NCI-H1417 (cell line): ENCODE data around the gene B4GALNT4.
"Not testable (repeated sequence)": the region's sequence is repeated elsewhere in the genome, so short reads cannot be mapped to it uniquely, and the experiment has no call there.

Source experiments
- DNase-seq, 3 experiments: peaks; one replicate each; lab custom pipeline; 2025; lab: John Stamatoyannopoulos, UW

Gene B4GALNT4

GRCh38 chr11:393219-394033 is 24.1 kb downstream of the B4GALNT4 start:
- DNase-seq, result no peak

GRCh38 chr11:394034-394857 is 24.9 kb downstream of the B4GALNT4 start, which contains the start of gene PKP3:
Gene PKP3, plus strand, starts transcription at chr11:394209. Its CDS starts 84 bp downstream, at chr11:394293.
- peak; percentile 42 to 78 (median 47) for DNase-seq

GRCh38 chr11:394858-395655 is 25.8 kb downstream of the B4GALNT4 start:
- DNase-seq, result no peak

- DNase-seq, result no peak
Measured at GRCh38 chr11:395866-396265, 26.6 kb downstream of the B4GALNT4 start.

GRCh38 chr11:396511-396947 is 27.2 kb downstream of the B4GALNT4 start:
- DNase-seq, result no peak

- no peak for DNase-seq
Measured at GRCh38 chr11:396948-397548, 27.7 kb downstream of the B4GALNT4 start.

DNA sequence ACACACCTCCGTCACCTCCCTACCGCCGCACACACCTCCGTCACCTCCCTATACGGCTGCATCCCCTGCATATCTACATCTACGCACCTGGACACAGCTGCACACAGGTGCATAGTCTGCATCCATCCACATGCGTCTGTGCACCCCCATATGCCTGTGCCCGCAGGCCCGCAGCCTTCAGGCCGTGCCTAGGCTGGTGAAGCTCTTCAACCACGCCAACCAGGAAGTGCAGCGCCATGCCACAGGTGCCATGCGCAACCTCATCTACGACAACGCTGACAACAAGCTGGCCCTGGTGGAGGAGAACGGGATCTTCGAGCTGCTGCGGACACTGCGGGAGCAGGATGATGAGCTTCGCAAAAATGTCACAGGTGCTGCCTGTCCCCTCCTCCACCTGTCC is 29.5 kb downstream of the B4GALNT4 start:
- DNase-seq, result no peak

- no peak for DNase-seq
Measured at GRCh38 chr11:399731-400211, 30.5 kb downstream of the B4GALNT4 start.

DNA sequence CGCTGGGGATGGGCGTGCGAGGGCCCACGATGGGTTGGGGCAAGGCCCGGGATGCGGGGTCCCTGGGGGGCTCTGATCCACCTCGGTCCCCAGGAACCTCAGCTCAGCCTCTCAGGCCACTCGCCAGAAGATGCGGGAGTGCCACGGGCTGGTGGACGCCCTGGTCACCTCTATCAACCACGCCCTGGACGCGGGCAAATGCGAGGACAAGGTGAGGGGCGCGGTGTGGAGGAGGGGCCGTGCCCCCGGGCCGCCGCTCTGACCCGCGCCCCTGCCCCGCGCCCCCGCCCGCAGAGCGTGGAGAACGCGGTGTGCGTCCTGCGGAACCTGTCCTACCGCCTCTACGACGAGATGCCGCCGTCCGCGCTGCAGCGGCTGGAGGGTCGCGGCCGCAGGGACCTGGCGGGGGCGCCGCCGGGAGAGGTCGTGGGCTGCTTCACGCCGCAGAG is 31.0 kb downstream of the B4GALNT4 start:
- DNase-seq, result no peak

DNA sequence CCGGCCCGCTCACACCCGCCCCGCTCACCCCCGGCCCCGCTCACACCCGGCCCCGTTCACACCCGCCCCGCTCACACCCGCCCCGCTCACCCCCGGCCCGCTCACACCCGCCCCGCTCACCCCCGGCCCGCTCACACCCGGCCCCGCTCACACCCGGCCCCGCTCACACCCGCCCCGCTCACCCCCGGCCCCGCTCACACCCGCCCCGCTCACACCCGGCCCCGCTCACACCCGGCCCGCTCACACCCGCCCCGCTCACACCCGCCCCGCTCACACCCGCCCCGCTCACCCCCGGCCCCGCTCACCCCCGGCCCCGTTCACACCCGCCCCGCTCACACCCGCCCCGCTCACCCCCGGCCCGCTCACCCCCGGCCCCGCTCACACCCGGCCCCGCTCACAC is 31.9 kb downstream of the B4GALNT4 start:
- DNase-seq, result not testable (repeated sequence)

DNA sequence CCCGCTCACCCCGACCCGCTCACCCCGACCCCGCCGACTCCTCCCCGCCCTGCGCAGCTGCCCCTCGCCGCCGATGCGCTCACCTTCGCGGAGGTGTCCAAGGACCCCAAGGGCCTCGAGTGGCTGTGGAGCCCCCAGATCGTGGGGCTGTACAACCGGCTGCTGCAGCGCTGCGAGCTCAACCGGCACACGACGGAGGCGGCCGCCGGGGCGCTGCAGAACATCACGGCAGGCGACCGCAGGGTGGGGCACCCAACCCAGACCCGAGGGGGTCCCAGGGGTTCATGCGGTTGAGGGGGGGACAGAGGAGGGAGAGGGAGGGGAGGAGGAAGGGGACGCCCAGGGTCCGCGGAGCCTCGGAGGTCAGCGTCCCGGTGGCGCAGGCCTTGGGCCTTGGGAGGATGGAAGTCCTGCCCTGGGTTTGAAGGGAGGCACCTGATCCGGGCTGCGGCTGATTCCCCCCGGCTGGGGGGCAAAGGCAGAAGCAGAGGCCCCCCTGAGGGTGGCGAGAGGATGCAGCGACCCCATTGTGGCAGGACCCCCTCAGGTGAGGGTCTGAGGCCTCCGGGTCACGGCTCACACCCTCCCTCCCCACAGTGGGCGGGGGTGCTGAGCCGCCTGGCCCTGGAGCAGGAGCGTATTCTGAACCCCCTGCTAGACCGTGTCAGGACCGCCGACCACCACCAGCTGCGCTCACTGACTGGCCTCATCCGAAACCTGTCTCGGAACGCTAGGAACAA is 33.9 kb downstream of the B4GALNT4 start:
- DNase-seq, result no peak

DNA sequence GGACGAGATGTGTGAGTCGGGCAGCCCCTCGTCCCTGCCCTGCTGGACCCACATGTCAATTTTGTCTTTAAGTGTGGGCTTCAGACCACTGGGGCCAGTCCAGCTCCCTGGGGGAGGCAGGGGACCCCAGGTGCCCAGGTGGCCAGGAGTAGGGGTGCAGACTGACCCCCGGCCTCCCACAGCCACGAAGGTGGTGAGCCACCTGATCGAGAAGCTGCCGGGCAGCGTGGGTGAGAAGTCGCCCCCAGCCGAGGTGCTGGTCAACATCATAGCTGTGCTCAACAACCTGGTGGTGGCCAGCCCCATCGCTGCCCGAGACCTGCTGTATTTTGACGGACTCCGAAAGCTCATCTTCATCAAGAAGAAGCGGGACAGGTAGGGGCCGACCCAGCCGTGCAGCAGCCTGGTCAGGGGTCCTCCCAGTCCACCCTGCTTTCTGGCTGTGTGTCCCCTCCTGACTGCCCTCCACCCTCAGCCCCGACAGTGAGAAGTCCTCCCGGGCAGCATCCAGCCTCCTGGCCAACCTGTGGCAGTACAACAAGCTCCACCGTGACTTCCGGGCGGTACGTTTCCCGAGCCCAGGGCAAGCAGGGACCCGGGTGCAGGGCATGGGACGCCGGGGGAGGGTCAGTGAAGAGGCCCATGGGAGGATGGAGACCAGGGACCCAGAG is 34.6 kb downstream of the B4GALNT4 start:
- no peak for DNase-seq

- DNase-seq, result no peak
Measured at GRCh38 chr11:404551-405264, 35.4 kb downstream of the B4GALNT4 start.

DNA sequence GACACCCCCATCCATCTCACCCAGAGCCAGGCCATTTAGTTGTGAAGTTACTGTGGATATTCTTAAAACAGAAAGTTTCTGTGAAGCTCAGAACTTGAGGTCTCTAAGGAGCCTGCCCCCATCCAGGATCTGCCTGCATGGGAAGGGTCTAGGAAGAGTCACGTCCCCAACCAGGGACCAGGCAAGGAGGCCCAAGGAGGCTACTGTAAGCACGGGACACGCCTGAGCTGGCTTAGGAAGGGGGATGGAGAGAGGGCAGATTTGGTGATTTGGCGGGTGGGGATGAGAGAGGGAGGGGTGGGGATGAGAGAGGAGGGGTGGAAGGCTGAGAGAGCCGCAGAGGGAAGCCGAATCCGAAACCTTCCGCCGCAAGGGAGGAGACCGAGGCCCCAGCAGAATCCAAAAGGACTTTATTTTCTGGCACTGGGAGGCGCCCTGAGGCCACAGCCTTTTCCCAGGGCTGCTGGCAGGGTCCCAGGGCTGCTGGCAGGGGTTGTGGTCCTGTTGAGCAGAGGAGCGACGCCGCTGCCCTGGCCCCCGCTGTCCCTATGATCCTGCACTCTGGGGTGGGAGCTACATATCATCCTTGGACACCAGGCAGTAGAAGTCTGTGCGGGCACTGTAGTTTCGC is 36.1 kb downstream of the B4GALNT4 start:
- DNase-seq, result no peak

DNA sequence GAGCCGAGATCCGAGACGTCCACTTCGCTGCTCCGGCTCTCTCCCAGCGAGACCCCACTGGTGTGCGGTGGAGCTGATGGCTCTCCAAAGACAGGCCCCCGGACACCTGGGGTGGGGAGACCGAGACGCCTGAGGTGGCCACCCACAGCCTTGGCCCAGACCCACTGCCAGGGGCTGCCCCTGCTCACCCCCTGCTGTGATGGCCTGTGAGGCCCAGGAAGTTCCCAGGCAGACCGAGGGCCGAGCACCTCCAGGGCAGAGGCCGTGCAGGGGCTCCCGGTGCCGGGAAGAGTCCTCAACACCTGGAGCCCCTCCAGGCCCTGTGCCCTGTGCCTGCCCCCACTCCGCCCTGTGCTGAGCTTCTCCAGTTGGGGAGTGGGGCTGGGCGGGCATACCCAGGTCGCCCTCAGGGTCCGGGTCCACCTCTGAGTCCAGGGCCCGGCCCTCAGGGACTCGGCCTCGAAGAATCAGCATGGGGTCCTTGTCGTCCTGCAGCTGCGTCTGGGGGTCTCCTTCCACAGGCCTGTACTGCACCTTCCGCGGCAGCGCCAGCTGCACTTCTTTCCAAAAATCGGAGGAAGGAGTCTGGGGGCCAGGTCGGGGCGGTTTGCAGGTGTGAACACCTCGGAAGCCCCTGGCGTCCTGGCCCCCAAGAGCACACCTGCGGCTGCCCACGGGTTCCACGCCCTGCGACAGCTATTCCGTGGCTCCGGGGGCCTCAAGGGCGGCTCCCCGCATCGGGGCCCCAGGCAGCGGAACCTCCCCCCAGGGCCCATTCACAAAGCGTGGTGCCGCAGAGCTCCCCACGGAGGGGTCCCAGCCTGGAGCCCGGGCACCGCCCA is 36.9 kb downstream of the B4GALNT4 start:
- no peak for DNase-seq

DNA sequence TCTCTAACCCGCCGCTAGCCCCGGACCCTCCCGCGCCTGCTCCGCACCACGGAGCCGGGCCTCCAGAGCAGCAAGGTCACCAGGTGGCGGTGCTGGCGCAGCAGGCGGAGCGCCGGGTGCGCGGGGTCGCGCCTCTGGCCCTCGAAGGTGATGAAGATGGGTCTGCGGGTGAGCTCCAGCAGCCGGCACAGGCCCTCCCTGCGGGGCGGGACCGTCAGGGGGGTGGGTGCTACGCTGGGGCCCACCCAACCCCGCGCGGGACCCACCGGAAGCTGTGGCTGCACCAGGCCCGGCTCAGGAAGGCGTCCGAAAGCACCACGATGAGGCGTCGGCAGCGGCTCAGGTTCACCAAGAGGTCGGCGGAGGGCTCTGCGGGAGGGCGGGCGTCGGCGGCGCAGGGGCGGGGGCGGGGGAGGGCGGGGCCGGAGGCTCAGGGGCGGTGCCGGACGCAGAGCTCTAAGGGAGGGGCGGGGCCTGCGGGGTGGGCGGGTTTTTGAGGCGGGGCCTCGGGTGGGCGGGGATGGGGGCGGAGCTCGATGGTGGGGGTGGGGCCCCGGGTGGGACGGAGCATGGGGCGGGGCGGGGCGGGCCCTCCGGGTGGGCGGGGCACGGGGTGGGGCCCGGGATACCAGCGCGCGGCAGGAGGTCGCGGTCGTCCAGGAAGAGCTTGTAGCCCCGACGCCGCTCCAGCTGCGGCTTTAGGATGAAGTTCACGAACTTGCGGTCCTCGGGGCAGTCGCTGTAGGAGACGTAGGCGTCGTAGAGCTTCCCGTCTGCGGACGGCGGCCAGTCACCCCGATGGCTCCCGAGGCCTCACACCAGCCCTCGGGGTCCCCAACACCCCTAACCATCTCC is 37.7 kb downstream of the B4GALNT4 start:
- DNase-seq, result peak in 1 of 3 experiments; percentile 84

DNA sequence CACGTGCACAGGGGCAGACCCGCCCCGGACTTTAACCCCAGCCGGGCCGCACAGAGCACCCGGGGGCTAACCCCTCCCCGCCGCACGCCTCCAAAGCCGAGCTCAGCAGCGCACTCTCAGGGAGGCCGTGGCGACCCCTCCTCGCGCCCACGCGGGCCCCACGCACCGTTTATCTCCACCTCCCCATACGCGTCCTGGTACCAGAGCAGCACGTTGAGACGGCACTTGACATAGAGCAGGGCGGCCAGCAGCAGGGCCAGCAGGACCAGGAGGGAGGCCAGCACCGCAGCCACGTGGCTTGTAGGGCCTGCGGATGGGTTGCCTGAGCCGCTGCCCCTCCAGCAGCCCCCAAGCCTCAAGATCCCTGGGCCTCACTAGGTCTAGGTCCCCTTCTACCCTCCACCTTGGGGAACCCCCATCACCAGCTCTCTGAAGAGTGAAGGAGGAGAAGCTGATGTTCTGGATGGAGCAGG is 38.4 kb downstream of the B4GALNT4 start:
- DNase-seq, result no peak
